Suprapubic skin (tissue), 4 donors: Measurements from ENCODE around the gene POLA2.

ENCODE experiments used
- CTCF ChIP-seq, 2 donors: fragments of 200-600 bp in 1 of 2; fragments of 450-650 bp in 1 of 2; sonication (generic) in 1 of 2; IDR thresholded peaks; one replicate each; pipeline ENCODE4 v1.5.1; 2016 to 2019; ENCODE audit warnings: antibody characterized with exemption in 2 of 2, mild to moderate bottlenecking in 1 of 2, moderate library complexity in 1 of 2
- POLR2A ChIP-seq, 2 donors: fragments of 450-650 bp; IDR thresholded peaks; one replicate each; pipeline ENCODE4 v1.6.1; 2017; ENCODE audit warnings: antibody characterized with exemption in 2 of 2, mild to moderate bottlenecking in 2 of 2, moderate library complexity in 2 of 2
- POLR2AphosphoS5 ChIP-seq, 3 donors: sonication (generic); formaldehyde crosslinking; IDR thresholded peaks; one replicate each; pipeline ENCODE4 v1.6.1; 2017; ENCODE audit warnings: antibody characterized with exemption in 3 of 3

- TF ChIP-seq CTCF (IDR thresholded peaks at IDR 0.05) (no peak), POLR2A (IDR thresholded peaks at IDR 0.05) (no peak), POLR2AphosphoS5 (IDR thresholded peaks at IDR 0.05) (no peak)
Measured at GRCh38 chr11:65304110-65304509, 42.3 kb downstream of the POLA2 start.
